BE2C (cell line): ENCODE results near the gene PPP4C.

ENCODE experiments used
- DNase-seq: peaks from one replicate; pipeline ENCODE4 v3.0.0-alpha.2; 2020
- H3K27me3 ChIP-seq: fragments of 250-450 bp; sonication (Bioruptor Pico); 2 replicates; pipeline ENCODE4 v1.5.1; 2020; ENCODE audit warnings: mild to moderate bottlenecking
- H3K36me3 ChIP-seq: fragments of 250-450 bp; sonication (Bioruptor Pico); 2 replicates; pipeline ENCODE4 v1.5.1; 2020; ENCODE audit warnings: mild to moderate bottlenecking
- H3K4me1 ChIP-seq: fragments of 250-450 bp; sonication (Bioruptor Pico); 2 replicates; pipeline ENCODE4 v1.5.1; 2020
- H3K4me3 ChIP-seq: 2 replicates; pipeline ENCODE4 v1.5.1; 2011; ENCODE audit warnings: low read depth, low read length
- H3K9me3 ChIP-seq: fragments of 250-450 bp; sonication (Bioruptor Pico); 2 replicates; pipeline ENCODE4 v1.5.1; 2020
- TF ChIP-seq, protein P1 (sequence below): IDR thresholded peaks from 2 replicates; pipeline ENCODE4 v1.5.1; 2012; ENCODE audit warnings: mild to moderate bottlenecking, low read depth, low read length

PPP4C gene

DNA sequence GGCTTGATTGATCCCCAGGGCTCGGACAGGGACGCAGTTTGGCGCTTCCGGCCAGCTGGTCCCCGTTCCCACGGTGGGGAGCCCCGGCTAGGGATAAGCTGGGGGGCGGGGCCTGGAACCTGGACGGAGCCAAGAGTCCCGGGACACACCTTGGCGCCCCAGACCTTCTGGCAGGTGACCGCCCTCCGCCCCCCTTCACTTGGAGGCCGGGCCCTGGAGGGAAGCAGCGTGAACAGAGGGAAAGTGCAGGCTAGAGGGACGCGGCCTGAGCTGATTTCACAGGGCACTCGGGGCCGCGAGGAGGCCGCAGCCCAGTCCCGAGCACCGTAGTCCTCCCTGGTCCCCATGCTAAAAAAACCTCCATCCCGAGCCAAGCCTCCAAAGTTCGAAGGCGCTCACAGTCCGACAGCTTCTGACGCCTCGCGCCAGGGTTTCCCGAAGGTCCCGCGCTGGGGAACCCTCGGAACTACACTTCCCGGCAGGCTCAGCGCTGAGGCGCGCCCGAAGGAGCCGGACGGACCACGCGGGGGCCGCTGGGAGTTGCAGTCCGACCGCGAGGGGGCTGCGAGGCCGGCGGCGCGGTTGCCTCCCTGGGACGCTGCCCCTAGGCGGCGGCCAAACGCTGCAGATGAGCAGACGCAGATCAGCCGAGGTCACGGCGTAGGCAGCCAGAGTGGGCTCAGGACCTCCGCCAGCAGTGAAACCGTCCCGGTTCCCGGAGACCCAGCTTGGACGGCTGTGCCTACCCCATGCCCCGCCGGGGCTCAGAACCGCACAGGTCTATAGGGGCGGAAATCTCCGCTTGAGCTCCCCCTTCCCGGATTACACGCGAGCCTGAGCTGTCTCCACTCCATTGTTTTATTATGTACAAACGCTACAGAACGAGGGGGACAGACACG, 15.9 kb downstream of the PPP4C start, which contains the start of gene TBX6:
TSS of gene TBX6 (minus strand) at position 451 of the 899 bp plus-strand sequence. CDS start 731 bp downstream, outside the sequence.
- Histone ChIP-seq H3K9me3 (peaks cover 4% of the 10 kb centered on the region; the same call in 1 of the 2 replicates), H3K4me3 (peak within 1 kb of the TSS; percentile 87), H3K4me1 (peaks cover 9% of the 10 kb centered on the region), H3K27me3 (no peaks in the 10 kb centered on the region), H3K36me3 (peaks cover 4% of the 10 kb centered on the region)
- TF ChIP-seq, protein P1, sequence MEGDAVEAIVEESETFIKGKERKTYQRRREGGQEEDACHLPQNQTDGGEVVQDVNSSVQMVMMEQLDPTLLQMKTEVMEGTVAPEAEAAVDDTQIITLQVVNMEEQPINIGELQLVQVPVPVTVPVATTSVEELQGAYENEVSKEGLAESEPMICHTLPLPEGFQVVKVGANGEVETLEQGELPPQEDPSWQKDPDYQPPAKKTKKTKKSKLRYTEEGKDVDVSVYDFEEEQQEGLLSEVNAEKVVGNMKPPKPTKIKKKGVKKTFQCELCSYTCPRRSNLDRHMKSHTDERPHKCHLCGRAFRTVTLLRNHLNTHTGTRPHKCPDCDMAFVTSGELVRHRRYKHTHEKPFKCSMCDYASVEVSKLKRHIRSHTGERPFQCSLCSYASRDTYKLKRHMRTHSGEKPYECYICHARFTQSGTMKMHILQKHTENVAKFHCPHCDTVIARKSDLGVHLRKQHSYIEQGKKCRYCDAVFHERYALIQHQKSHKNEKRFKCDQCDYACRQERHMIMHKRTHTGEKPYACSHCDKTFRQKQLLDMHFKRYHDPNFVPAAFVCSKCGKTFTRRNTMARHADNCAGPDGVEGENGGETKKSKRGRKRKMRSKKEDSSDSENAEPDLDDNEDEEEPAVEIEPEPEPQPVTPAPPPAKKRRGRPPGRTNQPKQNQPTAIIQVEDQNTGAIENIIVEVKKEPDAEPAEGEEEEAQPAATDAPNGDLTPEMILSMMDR: peak; percentile 66
- peak; percentile 97 for DNase-seq

DNA sequence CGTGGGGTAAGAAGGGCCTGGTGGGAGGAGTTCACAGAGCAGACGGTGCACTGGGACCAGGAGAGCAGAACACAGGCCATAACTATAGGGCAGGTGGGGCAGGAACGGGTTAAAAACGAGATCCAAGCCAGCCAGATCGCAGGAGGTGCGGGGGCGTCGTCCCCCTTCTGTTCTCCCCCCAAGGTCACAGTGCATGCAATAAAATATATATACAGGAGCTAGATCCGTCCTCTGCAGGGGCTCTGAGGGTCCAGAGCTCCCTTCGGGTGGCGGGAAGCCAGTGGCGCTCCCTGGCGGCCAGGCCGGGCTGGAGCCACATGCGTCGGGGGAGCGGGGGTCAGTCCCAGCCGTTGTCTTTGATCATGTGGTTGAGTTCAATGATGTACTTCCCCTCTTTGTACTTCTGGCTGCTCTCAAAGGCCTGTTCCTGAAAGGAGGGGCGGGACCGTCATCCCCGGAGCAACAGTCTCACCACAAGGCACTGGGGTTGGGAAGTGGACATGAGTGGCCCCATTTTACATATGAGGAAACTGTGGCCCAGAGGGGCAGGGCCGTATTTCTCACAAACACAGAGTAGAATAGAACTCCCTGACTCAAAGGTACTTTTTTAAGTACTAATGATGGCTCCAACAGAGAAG, 16.7 kb downstream of the PPP4C start:
- Histone ChIP-seq H3K4me3 (peak overlapping the region; percentile 87), H3K9me3 (peaks cover 8% of the 10 kb centered on the region; the same call in 1 of the 2 replicates), H3K4me1 (peaks cover 9% of the 10 kb centered on the region), H3K36me3 (no peaks in the 10 kb centered on the region), H3K27me3 (no peaks in the 10 kb centered on the region)
- DNase-seq: peak; percentile 88
- TF ChIP-seq, protein P1: peak; percentile 85

DNA sequence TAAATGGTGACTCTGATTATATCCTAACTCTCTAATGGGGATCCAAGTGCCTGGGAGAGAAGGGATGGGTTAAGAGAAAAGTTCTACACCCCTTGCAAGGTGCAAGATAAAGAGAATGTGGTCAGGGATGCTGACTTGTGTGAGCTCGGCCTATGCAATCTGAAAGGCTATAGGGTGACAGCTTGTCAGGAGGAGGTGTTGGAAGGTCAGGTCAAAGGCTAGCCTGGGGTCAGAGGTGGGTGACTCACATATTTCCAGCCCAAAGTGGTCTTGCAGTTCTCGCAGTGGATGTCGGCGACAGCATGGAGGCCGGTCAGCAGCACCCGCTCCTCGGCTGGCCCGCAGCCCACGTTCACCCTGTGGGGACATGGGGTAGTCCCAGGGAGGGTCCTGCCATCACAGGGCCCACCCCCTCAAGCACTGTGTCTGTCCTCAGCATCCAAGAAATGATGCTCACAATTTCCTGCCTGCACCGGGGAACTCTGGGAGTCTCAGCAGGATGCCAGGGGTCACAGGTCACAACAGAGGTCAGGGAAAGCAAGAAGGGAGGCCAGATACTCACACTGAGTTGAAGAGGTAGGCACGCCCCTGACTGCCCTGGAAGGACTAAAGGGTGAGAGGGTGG, 18.9 kb downstream of the PPP4C start:
- Histone ChIP-seq H3K36me3 (no peaks in the 10 kb centered on the region), H3K9me3 (peaks cover 8% of the 10 kb centered on the region; the same call in 1 of the 2 replicates), H3K27me3 (no peaks in the 10 kb centered on the region), H3K4me1 (peaks cover 9% of the 10 kb centered on the region), H3K4me3 (no peak overlapping the region)
- DNase-seq: no peak
- TF ChIP-seq, protein P1: no peak

DNA sequence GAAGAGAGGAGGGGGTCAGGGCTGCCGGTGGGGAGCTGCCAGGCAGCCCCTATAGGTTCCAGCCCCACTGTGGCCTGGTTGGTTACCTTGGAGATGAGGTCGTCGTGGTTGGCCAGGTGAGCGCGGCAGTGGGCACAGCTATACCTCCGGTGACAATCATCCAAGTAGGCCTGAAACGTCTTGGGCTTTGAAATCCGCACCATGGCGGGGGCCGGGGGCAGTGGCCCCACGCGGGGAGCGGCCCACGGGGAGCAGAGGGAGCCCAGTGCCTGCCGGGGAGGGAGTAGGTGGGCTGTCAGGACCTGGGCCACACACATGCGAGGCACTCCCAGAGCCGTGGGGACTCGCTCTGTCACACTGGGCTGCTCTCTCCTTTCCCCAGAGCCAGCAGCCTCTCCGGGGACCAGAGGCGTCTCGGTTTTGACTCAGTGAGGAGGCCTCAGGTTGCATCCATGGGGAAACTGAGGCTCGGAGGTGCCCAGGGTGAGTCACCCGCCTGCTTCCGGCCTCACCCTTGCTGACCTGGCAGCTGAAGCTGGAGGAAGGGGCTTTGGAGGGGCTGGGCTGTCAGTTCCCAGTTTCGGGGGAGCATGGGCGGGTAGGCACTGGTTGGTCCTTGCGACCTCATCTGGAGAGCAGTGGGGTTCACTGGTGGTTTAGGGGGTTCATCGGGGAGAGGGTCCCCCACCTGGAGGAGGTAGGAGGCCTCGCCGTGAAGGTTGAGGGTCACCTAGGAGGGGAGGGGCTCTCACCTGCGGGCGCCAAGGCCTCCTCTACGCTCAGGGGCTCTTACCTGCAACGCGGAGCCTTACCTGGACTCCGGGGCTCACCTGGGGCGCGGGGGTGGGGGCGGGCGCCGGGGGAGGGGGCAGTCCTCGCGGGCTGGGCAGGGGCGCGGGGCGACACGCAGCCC, 19.6 kb downstream of the PPP4C start:
- DNase-seq: no peak
- no peaks in the 10 kb centered on the region for H3K27me3 ChIP-seq
- peak overlapping the region; percentile 41 for H3K4me3 ChIP-seq
- TF ChIP-seq, protein P1: no peak
- no peaks in the 10 kb centered on the region for H3K36me3 ChIP-seq
- H3K9me3 ChIP-seq: peaks cover 8% of the 10 kb centered on the region; the same call in 1 of the 2 replicates
- H3K4me1 ChIP-seq: peaks cover 9% of the 10 kb centered on the region

DNA sequence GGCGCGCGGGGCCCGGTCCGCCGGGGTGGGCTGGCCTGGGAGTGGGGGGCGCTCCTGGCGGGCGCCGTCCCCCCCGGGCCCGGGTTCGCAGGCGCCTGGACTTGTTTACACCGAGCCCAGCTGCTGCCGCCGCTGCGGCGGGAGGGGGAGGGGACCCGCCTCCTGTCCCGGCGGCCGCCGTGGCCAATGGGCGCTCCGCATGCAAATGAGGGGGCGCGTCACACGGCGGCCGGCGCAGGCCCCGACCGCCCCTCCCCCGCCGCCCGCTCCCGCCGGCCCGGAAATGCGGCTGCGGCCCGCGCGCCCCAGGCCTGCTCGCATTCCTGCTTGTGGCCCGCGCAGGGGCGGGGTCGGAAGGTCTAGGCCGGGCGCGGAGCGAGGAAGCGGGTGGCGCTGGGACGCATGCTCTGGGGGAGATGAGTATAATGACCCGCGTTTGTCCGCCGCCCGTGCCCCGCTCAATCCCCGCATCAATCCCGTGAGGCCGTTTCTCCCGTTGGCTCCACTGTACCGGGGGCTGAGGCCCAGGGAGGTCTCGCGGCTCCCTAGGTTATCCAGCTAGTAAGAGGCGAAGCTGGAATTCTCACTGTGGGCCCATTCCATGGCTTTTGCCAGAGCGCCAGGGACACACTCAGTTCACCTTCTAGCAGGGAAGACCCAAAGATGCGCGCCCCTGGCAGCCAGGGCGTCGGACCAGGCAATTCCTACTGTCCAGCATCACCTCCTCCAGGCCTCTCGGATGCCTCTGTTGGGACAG, 20.5 kb downstream of the PPP4C start, which contains the start of gene YPEL3:
TSS of gene YPEL3 (minus strand) at position 109 of the 757 bp plus-strand sequence. CDS start 731 bp downstream, outside the sequence.
- Histone ChIP-seq H3K4me3 (peak within 1 kb of the TSS; percentile 50), H3K27me3 (no peaks in the 10 kb centered on the region), H3K4me1 (peaks cover 9% of the 10 kb centered on the region), H3K36me3 (no peaks in the 10 kb centered on the region), H3K9me3 (peaks cover 8% of the 10 kb centered on the region; the same call in 1 of the 2 replicates)
- DNase-seq: peak; percentile 97
- TF ChIP-seq, protein P1: no peak
